PFSK-1 (cell line): ENCODE measurements around the gene RHOV.

Experiments used
- FOXP2 ChIP-seq: optimal IDR thresholded peaks from 2 replicates; pipeline ENCODE3; 2011; ENCODE audit warnings: borderline replicate concordance, control low read depth, inconsistent platforms; ENCODE audit not compliant: insufficient read depth; ENCODE audit errors: extremely low read length, extremely low read depth
- POLR2AphosphoS5 ChIP-seq: IDR thresholded peaks from 2 replicates; pipeline ENCODE4 v1.6.1; 2012; ENCODE audit warnings: low read depth, mild to moderate bottlenecking, control low read depth, low read length, moderate library complexity
- REST ChIP-seq, 2 experiments: IDR thresholded peaks; 2 replicates each; pipeline versions ENCODE4 v1.6.1 to v1.8.0; 2011 to 2012; ENCODE audit warnings: low read depth in 2 of 2, low read length in 2 of 2, control low read depth in 1 of 2, inconsistent platforms in 1 of 2, mild to moderate bottlenecking in 1 of 2, moderate library complexity in 1 of 2; ENCODE audit not compliant: insufficient read depth in 1 of 2
- SIN3A ChIP-seq: IDR thresholded peaks from 2 replicates; pipeline ENCODE4 v1.6.1; 2012; ENCODE audit warnings: mild to moderate bottlenecking, low read length, moderate library complexity, borderline replicate concordance; ENCODE audit not compliant: insufficient read depth
- TAF1 ChIP-seq: IDR thresholded peaks from 2 replicates; pipeline ENCODE4 v1.6.1; 2012; ENCODE audit warnings: low read length, control low read depth, borderline replicate concordance; ENCODE audit not compliant: insufficient read depth

The RHOV gene

GRCh38 chr15:40828447-40829036 lies 45.5 kb downstream of the RHOV start, which contains the start of gene PPP1R14D:
Gene PPP1R14D (minus strand): TSS chr15:40828708. CDS start chr15:40828641, 67 bp downstream.
- TF ChIP-seq POLR2AphosphoS5 (no peak), REST (IDR thresholded peaks at IDR 0.05; ENCODE audit: insufficient read depth in 1 of 2, low read depth in 2 of 2, low read length in 2 of 2) (no peak), SIN3A (no peak), FOXP2 (no peak), TAF1 (no peak)

GRCh38 chr15:40826423-40827075 lies 47.5 kb downstream of the RHOV start:
- TF ChIP-seq REST (IDR thresholded peaks at IDR 0.05; ENCODE audit: insufficient read depth in 1 of 2, low read depth in 2 of 2, low read length in 2 of 2) (no peak), TAF1 (no peak), POLR2AphosphoS5 (no peak), FOXP2 (no peak), SIN3A (no peak)

GRCh38 chr15:40825661-40826422 lies 48.2 kb downstream of the RHOV start:
- no peak for TF ChIP-seq REST (IDR thresholded peaks at IDR 0.05; ENCODE audit: insufficient read depth in 1 of 2, low read depth in 2 of 2, low read length in 2 of 2)
- TF ChIP-seq FOXP2: no peak
- TF ChIP-seq POLR2AphosphoS5: no peak
- no peak for TF ChIP-seq SIN3A
- no peak for TF ChIP-seq TAF1

GRCh38 chr15:40823572-40824343 lies 50.3 kb downstream of the RHOV start:
- TF ChIP-seq TAF1: no peak
- no peak for TF ChIP-seq FOXP2
- TF ChIP-seq SIN3A: no peak
- TF ChIP-seq REST (IDR thresholded peaks at IDR 0.05; ENCODE audit: insufficient read depth in 1 of 2, low read depth in 2 of 2, low read length in 2 of 2): no peak
- no peak for TF ChIP-seq POLR2AphosphoS5
